SK-N-SH treated with all-trans-retinoic acid at 6 μM for 48 hours (cell line): Measurements from ENCODE around the gene CUBN.

ENCODE experiments used
- ATAC-seq: fragments of 200-7000 bp; cut with Tn5 transposase; 3 replicates; pipeline ENCODE4 v1.9.1; 2020; ENCODE audit warnings: mild to moderate bottlenecking, moderate library complexity
- ARNTL ChIP-seq: fragments of 450-650 bp; formaldehyde crosslinking; IDR thresholded peaks from 2 replicates; pipeline ENCODE4 v1.5.0; 2020; ENCODE audit warnings: low read depth, mild to moderate bottlenecking, moderate library complexity, borderline replicate concordance
- BACH2 ChIP-seq: fragments of 250-450 bp; sonication (Bioruptor Pico); IDR thresholded peaks from 2 replicates; pipeline ENCODE4 v1.9.0; 2021; ENCODE audit warnings: mild to moderate bottlenecking, borderline replicate concordance
- CREB5 ChIP-seq: fragments of 250-450 bp; sonication (Bioruptor Pico); IDR thresholded peaks from 2 replicates; pipeline ENCODE4 v1.5.1; 2020; ENCODE audit warnings: low read depth, mild to moderate bottlenecking, moderate library complexity
- CSDC2 ChIP-seq: fragments of 250-450 bp; sonication (Bioruptor Pico); IDR thresholded peaks from 2 replicates; pipeline ENCODE4 v1.5.0; 2020; ENCODE audit warnings: mild to moderate bottlenecking, moderate library complexity
- CSRNP3 ChIP-seq: fragments of 250-450 bp; sonication (Bioruptor Pico); IDR thresholded peaks from 2 replicates; pipeline ENCODE4 v1.5.1; 2021; ENCODE audit warnings: mild to moderate bottlenecking, moderate library complexity
- ESRRG ChIP-seq: fragments of 250-450 bp; sonication (Bioruptor Pico); IDR thresholded peaks from 2 replicates; pipeline ENCODE4 v1.6.1; 2021; ENCODE audit warnings: mild to moderate bottlenecking
- GLIS3 ChIP-seq: fragments of 250-450 bp; sonication (Bioruptor Pico); IDR thresholded peaks from 2 replicates; pipeline ENCODE4 v1.5.0; 2020; ENCODE audit warnings: mild to moderate bottlenecking, moderate library complexity
- ISL1 ChIP-seq: fragments of 250-450 bp; sonication (Bioruptor Pico); IDR thresholded peaks from 2 replicates; pipeline ENCODE4 v2.1.2; 2022; ENCODE audit warnings: mild to moderate bottlenecking, moderate library complexity
- OSR1 ChIP-seq: fragments of 250-450 bp; sonication (Bioruptor Pico); IDR thresholded peaks from 2 replicates; pipeline ENCODE4 v1.8.0; 2022; ENCODE audit warnings: moderate library complexity, mild to moderate bottlenecking, inconsistent platforms
- PATZ1 ChIP-seq: fragments of 250-450 bp; sonication (Bioruptor Pico); IDR thresholded peaks from 2 replicates; pipeline ENCODE4 v1.8.0; 2020; ENCODE audit warnings: mild to moderate bottlenecking, moderate library complexity, borderline replicate concordance
- PPARA ChIP-seq: fragments of 250-450 bp; sonication (Bioruptor Pico); IDR thresholded peaks from 2 replicates; pipeline ENCODE4 v1.5.0; 2020; ENCODE audit warnings: mild to moderate bottlenecking, borderline replicate concordance
- RARB ChIP-seq: fragments of 250-450 bp; sonication (Bioruptor Pico); IDR thresholded peaks from 2 replicates; pipeline ENCODE4 v1.8.0; 2021; ENCODE audit warnings: mild to moderate bottlenecking, moderate library complexity
- SNAI2 ChIP-seq: fragments of 250-450 bp; sonication (Bioruptor Pico); IDR thresholded peaks from 2 replicates; pipeline ENCODE4 v1.5.0; 2020; ENCODE audit warnings: mild to moderate bottlenecking, moderate library complexity
- TCF4 ChIP-seq: fragments of 250-450 bp; sonication (Bioruptor Pico); IDR thresholded peaks from 2 replicates; pipeline ENCODE4 v1.8.0; 2021; ENCODE audit warnings: mild to moderate bottlenecking, moderate library complexity, borderline replicate concordance
- TOX ChIP-seq: fragments of 250-450 bp; sonication (Bioruptor Pico); IDR thresholded peaks from 2 replicates; pipeline ENCODE4 v1.8.0; 2021; ENCODE audit warnings: mild to moderate bottlenecking, moderate library complexity, borderline replicate concordance
- TSHZ2 ChIP-seq: fragments of 250-450 bp; sonication (Bioruptor Pico); IDR thresholded peaks from 2 replicates; pipeline ENCODE4 v1.5.0; 2020; ENCODE audit warnings: mild to moderate bottlenecking, moderate library complexity
- ZC3H10 ChIP-seq: fragments of 250-450 bp; sonication (Bioruptor Pico); IDR thresholded peaks from 2 replicates; pipeline ENCODE4 v1.5.1; 2021; ENCODE audit warnings: mild to moderate bottlenecking, moderate library complexity
- ZFP3 ChIP-seq: fragments of 250-450 bp; sonication (Bioruptor Pico); IDR thresholded peaks from 2 replicates; pipeline ENCODE4 v1.5.0; 2020; ENCODE audit warnings: mild to moderate bottlenecking, moderate library complexity
- ZFP30 ChIP-seq: fragments of 450-650 bp; formaldehyde crosslinking; IDR thresholded peaks from 2 replicates; pipeline ENCODE4 v1.5.0; 2022; ENCODE audit warnings: mild to moderate bottlenecking, moderate library complexity
- ZNF565 ChIP-seq: fragments of 450-650 bp; formaldehyde crosslinking; conservative IDR thresholded peaks from 2 replicates; pipeline ENCODE4 v1.5.0; 2020; ENCODE audit warnings: low read depth, mild to moderate bottlenecking, moderate library complexity
- ZNF70 ChIP-seq: fragments of 450-650 bp; formaldehyde crosslinking; IDR thresholded peaks from 2 replicates; pipeline ENCODE4 v1.5.0; 2020; ENCODE audit warnings: mild to moderate bottlenecking, moderate library complexity
- ZNF8 ChIP-seq: fragments of 450-650 bp; formaldehyde crosslinking; IDR thresholded peaks from 2 replicates; pipeline ENCODE4 v1.5.0; 2020; ENCODE audit warnings: mild to moderate bottlenecking, moderate library complexity

CUBN gene

GRCh38 chr10:17119845-17120244, 9.8 kb downstream of the CUBN start:
- ATAC-seq: no peak
- TF ChIP-seq ZNF70: no peak
- TF ChIP-seq TOX (CRISPR knock-in tag): no peak
- no peak for TF ChIP-seq SNAI2 (CRISPR knock-in tag)
- TF ChIP-seq CREB5 (CRISPR knock-in tag): no peak
- TF ChIP-seq PATZ1 (CRISPR knock-in tag): no peak
- no peak for TF ChIP-seq CSRNP3
- no peak for TF ChIP-seq OSR1 (CRISPR knock-in tag)
- TF ChIP-seq CSDC2 (CRISPR knock-in tag): no peak
- TF ChIP-seq TCF4 (CRISPR knock-in tag): no peak
- TF ChIP-seq PPARA (CRISPR knock-in tag): no peak
- no peak for TF ChIP-seq GLIS3 (CRISPR knock-in tag)
- no peak for TF ChIP-seq BACH2 (CRISPR knock-in tag)
- no peak for TF ChIP-seq ISL1
- TF ChIP-seq ARNTL: no peak
- TF ChIP-seq ZNF565 (CRISPR knock-in tag): no peak
- TF ChIP-seq RARB (CRISPR knock-in tag): no peak
- TF ChIP-seq ESRRG (CRISPR knock-in tag): no peak
- TF ChIP-seq ZC3H10 (CRISPR knock-in tag): no peak
- no peak for TF ChIP-seq ZFP3 (CRISPR knock-in tag)

GRCh38 chr10:17116193-17116592, 13.4 kb downstream of the CUBN start:
- peak; percentile 18; the same call in 1 of the 3 replicates for ATAC-seq
- TF ChIP-seq ZFP30 (CRISPR knock-in tag) (no peak), ZNF565 (CRISPR knock-in tag) (no peak), PATZ1 (CRISPR knock-in tag) (no peak), ZNF8 (CRISPR knock-in tag) (no peak), TSHZ2 (CRISPR knock-in tag) (no peak), SNAI2 (CRISPR knock-in tag) (no peak), ZC3H10 (CRISPR knock-in tag) (no peak), BACH2 (CRISPR knock-in tag) (no peak), CSRNP3 (no peak), ESRRG (CRISPR knock-in tag) (no peak), CSDC2 (CRISPR knock-in tag) (no peak), RARB (CRISPR knock-in tag) (no peak), TCF4 (CRISPR knock-in tag) (no peak), OSR1 (CRISPR knock-in tag) (no peak), ZFP3 (CRISPR knock-in tag) (no peak)
